Measurements from ENCODE around the gene UNC5C. TPM values are rescaled to one million over a fixed set of nuclear protein-coding genes. Genes with fewer than 3 reads are reported as not detected.

Gene UNC5C
- total RNA-seq, 1 experiment from 2014 or later: 8.2 TPM

DNA sequence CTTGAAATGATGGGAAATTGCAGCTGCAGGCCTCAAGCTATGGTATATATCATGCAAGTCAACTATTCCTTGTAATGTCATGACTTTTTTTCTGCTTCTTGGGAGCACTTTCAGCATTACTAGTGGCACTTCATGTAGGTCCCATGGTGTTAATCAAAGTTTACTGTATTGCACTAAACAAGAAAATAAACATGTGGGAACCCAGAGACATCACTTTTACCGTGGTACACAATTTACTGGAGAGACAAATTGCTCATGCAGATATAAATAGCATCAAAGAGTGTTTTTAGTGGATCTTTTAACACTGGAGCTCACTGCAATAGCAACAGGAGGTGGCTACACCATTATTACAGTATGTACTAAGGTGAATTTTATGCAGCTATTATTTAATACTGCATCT lies 79.2 kb downstream of the UNC5C start:
- intact Hi-C loops (cut with micrococcal nuclease; ENCODE audit: unreplicated experiment): no loop called here
- in situ Hi-C loops (cut with HindIII; ENCODE audit: low pct_unique_long_range_greater_than_20kb, low sequenced_read_pairs): no loop called here
- no peak overlapping the region for H3K4me3 ChIP-seq (ENCODE audit: low read depth in 2 of 2, low read length in 2 of 2)
- TF ChIP-seq POLR2AphosphoS5 (IDR thresholded peaks at IDR 0.05; ENCODE audit: low read depth, low read length) (no peak), SIN3A (IDR thresholded peaks at IDR 0.05; ENCODE audit: borderline replicate concordance, insufficient read depth, low read depth, low read length) (no peak), TCF7L2 (IDR thresholded peaks at IDR 0.05; ENCODE audit: low read depth, low read length) (no peak)
- TF ChIP-seq, protein P1, sequence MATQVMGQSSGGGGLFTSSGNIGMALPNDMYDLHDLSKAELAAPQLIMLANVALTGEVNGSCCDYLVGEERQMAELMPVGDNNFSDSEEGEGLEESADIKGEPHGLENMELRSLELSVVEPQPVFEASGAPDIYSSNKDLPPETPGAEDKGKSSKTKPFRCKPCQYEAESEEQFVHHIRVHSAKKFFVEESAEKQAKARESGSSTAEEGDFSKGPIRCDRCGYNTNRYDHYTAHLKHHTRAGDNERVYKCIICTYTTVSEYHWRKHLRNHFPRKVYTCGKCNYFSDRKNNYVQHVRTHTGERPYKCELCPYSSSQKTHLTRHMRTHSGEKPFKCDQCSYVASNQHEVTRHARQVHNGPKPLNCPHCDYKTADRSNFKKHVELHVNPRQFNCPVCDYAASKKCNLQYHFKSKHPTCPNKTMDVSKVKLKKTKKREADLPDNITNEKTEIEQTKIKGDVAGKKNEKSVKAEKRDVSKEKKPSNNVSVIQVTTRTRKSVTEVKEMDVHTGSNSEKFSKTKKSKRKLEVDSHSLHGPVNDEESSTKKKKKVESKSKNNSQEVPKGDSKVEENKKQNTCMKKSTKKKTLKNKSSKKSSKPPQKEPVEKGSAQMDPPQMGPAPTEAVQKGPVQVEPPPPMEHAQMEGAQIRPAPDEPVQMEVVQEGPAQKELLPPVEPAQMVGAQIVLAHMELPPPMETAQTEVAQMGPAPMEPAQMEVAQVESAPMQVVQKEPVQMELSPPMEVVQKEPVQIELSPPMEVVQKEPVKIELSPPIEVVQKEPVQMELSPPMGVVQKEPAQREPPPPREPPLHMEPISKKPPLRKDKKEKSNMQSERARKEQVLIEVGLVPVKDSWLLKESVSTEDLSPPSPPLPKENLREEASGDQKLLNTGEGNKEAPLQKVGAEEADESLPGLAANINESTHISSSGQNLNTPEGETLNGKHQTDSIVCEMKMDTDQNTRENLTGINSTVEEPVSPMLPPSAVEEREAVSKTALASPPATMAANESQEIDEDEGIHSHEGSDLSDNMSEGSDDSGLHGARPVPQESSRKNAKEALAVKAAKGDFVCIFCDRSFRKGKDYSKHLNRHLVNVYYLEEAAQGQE (IDR thresholded peaks at IDR 0.05; ENCODE audit: insufficient read depth in 1 of 2, low read depth in 2 of 2, low read length in 1 of 2): no peak
- TF ChIP-seq, protein P2, sequence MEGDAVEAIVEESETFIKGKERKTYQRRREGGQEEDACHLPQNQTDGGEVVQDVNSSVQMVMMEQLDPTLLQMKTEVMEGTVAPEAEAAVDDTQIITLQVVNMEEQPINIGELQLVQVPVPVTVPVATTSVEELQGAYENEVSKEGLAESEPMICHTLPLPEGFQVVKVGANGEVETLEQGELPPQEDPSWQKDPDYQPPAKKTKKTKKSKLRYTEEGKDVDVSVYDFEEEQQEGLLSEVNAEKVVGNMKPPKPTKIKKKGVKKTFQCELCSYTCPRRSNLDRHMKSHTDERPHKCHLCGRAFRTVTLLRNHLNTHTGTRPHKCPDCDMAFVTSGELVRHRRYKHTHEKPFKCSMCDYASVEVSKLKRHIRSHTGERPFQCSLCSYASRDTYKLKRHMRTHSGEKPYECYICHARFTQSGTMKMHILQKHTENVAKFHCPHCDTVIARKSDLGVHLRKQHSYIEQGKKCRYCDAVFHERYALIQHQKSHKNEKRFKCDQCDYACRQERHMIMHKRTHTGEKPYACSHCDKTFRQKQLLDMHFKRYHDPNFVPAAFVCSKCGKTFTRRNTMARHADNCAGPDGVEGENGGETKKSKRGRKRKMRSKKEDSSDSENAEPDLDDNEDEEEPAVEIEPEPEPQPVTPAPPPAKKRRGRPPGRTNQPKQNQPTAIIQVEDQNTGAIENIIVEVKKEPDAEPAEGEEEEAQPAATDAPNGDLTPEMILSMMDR (IDR thresholded peaks at IDR 0.05): no peak
- DNase-seq (ENCODE audit: low read depth, low spot score): no peak
- no peak for ATAC-seq
- no peaks in the 10 kb centered on the region for H3K27me3 ChIP-seq (ENCODE audit: control insufficient read depth, insufficient read depth, low read length)
- POLR2A ChIA-PET: no interaction called here
- H3K9me3 ChIP-seq (ENCODE audit: control insufficient read depth, insufficient read depth, low read depth, low read length): no peaks in the 10 kb centered on the region
- H3K27ac ChIP-seq (ENCODE audit: low read length): no peak overlapping the region
- BruUV-seq (replicated peaks): no TSS peak
- H3K36me3 ChIP-seq (ENCODE audit: control insufficient read depth, insufficient read depth, low read length): no peaks in the 10 kb centered on the region
- peaks cover 3% of the 10 kb centered on the region; the same call in 1 of the 2 replicates for H3K4me1 ChIP-seq (ENCODE audit: control insufficient read depth, insufficient read depth, low read length)
- CTCF ChIA-PET: no interaction called here

DNA sequence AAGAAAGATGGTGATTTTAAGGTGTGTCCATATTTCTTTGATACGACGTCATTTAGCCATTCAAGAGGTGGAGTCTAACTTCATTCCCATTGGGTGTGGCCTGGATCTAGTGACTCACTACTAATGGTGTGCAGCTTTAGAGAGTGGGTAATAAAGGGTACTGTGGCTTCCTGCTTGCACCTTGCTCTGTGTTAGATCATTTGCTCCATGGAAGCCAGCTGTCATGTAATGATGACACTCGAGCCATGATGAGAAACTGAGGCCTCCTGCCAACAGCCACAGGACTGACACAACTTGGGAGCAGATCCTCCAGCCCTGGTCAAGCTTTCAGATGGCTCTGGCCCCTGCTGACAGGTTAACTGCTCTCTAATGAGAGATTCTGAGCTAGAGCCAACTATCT lies 82.0 kb downstream of the UNC5C start:
- in situ Hi-C loops (cut with HindIII; ENCODE audit: low pct_unique_long_range_greater_than_20kb, low sequenced_read_pairs): no loop called here
- CTCF ChIA-PET: no interaction called here
- DNase-seq (ENCODE audit: low read depth, low spot score): no peak

More for the DNA sequence above, 82.0 kb downstream of the UNC5C start:
- H3K4me3 ChIP-seq (ENCODE audit: low read depth in 2 of 2, low read length in 2 of 2): no peak overlapping the region
- no peaks in the 10 kb centered on the region for H3K4me1 ChIP-seq (ENCODE audit: control insufficient read depth, insufficient read depth, low read length)
- H3K27ac ChIP-seq (ENCODE audit: low read length): no peak overlapping the region
- ATAC-seq: no peak
- no peak for TF ChIP-seq TCF7L2 (IDR thresholded peaks at IDR 0.05; ENCODE audit: low read depth, low read length)
- TF ChIP-seq, protein P1 (IDR thresholded peaks at IDR 0.05; ENCODE audit: insufficient read depth in 1 of 2, low read depth in 2 of 2, low read length in 1 of 2): no peak
- TF ChIP-seq POLR2AphosphoS5 (IDR thresholded peaks at IDR 0.05; ENCODE audit: low read depth, low read length): no peak
- no peak for TF ChIP-seq SIN3A (IDR thresholded peaks at IDR 0.05; ENCODE audit: borderline replicate concordance, insufficient read depth, low read depth, low read length)
- TF ChIP-seq, protein P2 (IDR thresholded peaks at IDR 0.05): no peak
- POLR2A ChIA-PET: no interaction called here
- BruUV-seq (replicated peaks): no TSS peak
- H3K27me3 ChIP-seq (ENCODE audit: control insufficient read depth, insufficient read depth, low read length): no peaks in the 10 kb centered on the region
- no peaks in the 10 kb centered on the region for H3K36me3 ChIP-seq (ENCODE audit: control insufficient read depth, insufficient read depth, low read length)
- no peaks in the 10 kb centered on the region for H3K9me3 ChIP-seq (ENCODE audit: control insufficient read depth, insufficient read depth, low read depth, low read length)
- intact Hi-C loops (cut with micrococcal nuclease; ENCODE audit: unreplicated experiment): no loop called here

All from Panc1 (cell line).